ENCODE results near the gene SSC5D.
"Not testable (repeated sequence)": the region's sequence is repeated elsewhere in the genome, so short reads cannot be mapped to it uniquely, and the experiment has no call there.

SSC5D gene

DNA sequence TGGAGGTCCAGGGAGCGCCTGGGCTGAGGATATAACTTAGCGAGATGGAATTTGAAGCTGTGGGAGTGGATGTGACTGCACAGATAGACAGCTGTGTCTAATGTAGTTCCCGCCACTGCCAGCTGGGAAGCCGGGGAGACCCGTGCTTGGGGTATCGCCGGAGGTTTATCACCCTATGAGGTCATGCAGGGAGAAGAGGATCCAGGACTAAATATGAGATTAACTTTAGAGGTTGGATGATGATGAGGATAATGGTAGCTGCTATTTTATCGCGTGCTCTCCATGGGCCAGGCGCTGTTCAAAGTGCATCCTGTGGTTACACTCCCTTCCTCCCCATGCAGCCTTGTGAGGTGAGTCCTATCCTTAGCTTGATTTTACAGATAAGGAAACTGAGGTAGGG is 19.9 kb downstream of the SSC5D start:
- no peak for DNase-seq

DNA sequence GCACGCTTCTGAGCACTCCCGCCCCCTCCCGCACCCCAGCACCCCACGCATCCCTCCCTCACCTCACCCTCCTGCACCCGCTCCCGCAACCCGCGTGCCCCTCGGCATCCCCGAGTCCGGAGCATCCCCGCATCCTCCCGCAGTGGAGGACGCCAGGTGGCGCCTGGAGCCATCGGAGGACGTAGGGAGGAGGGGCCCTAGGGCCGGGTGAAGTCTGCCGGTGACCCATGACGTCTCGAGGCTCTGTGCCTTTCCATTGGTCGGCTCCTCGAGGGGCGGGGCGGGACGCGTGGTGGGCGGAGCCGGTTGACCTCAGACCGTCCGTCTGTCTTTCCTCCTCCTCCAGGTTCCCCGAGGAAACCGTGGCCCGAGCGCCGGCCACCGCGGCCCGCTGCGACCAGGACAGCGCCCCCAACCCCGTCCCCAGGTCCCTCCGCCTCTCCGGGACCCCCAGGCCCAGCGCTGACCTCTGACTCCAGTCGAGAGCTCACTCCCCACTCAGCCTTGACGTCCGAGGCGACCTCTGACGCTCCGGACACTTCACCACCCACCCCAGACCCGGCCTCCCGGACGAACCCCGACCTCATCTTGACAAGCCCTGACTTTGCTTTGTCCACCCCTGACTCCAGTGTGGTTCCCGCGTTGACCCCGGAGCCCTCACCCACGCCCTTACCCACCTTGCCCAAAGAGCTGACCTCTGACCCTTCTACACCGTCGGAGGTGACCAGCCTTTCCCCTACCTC is 28.8 kb downstream of the SSC5D start:
- peak; percentile 89 for DNase-seq

DNA sequence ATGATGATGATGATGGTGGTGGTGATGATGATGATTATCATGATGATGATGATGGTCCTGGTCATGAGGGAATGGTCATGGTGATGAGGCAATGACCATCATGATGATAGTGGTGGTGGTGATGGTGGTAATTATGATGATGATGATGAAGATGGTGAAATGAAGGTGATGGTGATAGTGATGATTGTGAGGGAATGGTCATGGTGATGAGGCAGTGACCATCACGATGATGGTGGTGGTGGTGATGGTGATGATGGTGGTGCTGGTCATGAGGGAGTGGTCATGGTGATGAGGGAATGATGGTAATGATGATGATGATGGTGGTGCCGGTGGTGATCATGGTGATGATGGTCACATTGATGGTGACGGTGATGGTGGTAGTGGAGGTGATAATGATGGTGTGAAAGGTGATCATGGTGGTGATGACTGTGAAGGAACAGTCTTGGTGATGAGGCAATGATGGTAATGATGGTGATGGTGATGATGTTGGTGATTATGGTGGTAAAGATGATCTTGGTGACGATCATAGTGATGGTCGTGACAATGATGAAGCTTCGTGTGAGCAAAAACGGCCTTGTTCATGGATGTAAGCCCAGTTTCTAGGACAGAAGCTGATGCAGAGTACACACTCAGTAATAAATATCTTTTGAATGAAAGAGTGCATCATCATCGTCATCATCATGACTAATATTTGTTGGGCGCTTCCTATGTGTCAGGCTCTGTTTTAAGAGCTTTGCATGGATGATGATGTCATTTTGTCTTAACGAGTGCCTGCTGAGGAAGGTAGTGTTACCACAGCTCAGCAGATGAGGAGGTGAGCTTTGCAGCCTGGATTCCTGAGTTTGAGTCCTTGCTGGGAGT is 31.4 kb downstream of the SSC5D start:
- no peak for DNase-seq

DNA sequence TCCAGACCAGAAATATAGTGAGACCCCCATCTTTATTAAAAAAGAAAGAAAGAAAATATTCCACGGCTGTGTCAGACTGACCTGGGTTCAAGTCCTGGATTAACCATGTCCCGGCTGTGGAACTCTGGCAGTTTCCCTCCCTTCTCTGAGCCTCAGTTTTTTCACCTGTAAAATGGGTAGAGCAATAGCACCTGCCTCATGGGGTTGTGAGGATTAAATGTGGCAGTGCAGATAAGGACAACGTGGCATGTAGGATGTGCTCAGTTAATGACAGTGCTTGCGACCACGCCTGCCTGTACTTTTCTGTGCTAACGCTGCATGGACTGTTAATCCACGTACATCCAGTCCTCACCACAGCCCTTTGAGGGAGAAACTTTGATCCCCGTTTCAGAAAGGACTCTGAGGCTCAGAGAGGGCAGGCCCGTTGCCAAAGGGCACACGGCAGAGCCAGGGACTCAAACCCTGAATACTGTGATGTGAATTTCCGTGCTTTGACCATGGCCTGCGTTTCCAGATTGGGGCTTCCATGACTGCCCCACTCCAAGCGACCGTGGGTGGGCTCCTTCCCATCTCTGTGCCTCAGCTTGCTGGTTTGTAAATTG is 32.6 kb downstream of the SSC5D start:
- no peak for DNase-seq

DNA sequence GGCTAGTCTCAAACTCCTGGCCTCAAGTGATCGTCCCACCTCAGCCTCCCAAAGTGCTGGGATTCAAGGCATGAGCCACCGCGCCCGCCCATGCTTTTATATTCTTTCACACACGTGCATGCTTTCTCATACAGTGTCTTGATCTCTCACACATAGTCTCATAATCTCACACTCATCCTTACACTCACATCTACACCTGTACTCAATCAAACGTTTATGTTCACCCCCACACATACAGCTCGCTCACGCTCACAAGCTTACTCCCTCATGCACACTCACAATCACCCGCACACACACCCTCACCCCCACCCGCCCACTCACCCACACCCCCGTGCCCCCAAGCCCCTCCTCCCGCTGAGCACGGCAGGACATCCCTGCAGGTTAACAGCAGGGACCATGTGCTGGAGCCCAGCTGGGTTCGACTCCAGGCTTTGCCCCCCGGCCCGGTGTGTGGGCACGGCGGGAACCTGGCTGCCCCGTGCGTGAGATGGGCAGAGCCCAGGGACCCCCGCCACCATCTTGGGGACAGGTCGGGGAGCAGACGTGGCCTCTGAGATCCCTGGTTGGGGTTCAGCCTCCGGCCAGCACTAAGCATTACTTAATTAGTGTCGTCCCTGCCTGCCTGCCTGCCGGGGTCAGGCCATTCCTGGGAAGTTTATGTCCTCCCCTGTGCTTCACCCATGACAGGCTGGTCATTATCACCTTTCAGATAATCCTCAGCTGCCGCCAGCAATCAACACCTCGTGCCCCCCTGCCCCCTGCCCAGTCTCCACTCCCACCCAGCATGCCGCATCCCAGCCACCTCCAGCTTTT is 37.3 kb downstream of the SSC5D start:
- DNase-seq, result no peak

DNA sequence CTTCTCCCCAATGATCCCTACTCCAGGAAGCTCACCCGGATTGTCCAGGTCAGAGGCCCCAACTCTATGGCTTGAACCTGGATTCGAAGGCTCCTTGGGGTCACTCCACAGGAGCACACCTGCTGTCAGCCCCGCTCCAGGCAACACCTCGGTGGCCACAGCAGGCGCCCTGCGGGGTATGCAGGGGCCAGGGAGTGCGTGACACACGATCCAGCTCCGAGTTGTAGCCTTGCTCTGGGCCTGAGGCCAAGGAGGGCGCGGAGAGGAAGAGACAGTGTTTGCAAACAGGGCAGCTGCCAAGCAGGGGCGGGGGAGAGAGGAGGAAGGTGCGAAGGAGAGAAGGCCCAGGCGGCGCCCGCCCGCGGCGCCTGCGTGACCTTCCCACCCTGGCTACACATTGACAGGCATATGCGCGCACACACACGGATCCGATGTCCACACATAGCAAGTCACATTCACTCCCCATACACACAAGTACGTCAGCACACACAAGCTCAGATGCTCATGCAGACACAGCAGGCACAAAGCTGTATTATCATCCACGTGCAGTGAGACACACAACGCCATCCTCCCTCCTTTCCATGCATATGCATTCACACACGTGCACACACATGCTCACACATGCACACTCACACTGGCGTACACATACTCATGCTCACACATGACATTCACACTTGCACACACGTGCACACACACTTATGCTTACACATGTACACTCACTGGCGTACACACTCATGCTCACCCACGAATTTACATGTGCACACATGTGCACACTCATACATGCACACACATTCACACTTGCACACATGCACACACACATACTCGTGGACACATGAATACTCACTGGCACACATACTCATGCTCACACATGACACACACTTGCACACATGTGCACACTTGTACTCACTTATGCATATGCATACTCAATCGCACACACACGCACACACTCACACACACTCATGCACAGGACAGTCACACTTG is 38.3 kb downstream of the SSC5D start:
- DNase-seq, result no peak

DNA sequence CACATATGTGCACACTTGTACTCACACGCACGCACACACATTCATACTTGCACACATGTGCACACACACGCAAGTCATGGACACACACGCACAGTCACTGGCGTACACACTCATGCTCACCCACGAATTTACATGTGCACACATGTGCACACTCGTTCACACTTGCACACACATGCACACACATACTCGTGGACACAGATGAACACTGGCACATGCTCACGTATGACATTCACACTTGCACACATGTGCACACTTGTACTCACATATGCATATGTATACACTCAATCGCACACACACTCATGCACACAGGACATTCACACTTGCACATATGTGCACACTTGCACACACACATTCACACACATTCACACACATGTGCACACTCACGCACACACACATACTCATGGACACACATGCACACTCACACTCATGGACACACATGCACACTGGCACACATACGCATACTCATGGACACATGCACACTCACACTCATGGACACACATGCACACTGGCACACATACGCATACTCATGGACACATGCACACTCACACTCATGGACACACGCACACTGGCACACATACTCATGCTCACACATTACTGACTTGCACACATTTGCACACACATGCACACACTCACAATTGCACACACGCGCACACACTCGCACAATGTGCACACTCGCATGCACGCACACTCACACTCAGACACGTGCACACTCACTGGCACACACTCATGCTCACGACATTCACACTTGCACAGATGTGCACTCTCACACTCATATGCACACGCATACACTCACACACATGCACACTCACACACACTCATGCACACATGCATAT is 39.2 kb downstream of the SSC5D start:
- DNase-seq, result no peak

DNA sequence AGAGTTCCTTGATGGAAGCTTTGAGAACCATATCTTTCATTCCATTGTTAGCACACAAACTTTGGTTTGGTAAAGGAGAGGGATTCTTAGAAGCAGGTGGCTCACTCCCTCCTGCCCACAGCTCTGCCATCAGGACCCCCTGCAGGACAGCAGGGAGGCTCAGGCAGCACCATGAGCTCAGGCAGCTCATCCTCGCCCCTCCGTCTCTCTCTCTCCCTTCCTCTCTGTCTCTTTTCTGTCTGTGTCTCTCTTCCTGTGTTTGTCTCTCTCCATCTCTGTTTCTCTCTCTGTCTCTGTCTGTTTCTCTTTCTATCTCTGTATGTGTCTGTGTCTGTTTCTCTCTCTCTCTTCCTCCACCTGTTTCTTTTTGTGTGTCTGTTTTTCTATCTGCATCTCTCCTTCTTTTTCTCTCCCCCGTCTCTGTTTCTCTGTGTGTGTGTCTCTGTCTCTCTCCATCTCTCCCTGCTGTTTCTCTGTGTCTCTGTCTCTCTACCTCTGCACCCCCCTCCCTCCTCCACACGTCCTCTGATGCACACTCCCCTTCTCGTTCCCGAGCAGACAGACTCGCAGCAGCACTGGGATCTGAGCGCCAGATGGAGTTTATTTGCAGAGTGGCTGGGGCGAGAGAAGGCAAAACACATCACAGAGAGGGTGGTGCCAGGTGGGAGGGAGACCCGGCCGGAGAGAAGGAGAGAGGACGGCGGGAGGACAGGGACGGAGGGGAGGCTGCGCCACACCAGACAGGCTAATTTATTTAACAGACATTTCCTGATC is 40.0 kb downstream of the SSC5D start:
- DNase-seq, result no peak

DNA sequence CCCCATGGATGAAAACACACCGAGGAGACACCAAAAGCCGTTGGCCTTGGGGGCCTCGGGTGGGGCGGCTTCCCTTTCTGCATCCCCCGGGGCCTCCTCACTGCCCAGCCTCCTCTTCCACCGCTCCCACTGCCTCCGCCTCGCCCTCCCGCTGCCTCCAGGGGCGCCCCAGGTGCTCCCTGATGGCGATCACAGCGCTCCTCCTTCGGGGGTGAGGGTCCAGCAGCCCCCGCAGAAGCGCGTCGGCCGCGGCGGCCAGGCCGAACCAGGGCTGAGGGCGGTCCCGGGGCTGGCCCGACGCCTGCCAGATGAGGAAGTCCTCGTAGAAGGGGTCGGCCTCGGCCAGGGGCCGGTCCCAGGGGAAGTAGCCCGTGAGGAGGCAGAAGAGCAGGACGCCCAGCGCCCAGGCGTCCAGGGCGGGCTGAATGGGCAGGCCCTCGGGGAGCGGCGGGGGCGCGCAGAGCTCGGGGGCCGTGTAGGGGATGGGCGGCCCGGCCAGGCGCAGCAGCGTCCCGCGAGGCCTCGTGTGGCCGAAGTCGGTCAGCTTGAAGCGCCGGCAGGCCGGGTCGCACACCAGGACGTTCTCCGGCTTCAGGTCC is 41.5 kb downstream of the SSC5D start:
- DNase-seq, result no peak

DNA sequence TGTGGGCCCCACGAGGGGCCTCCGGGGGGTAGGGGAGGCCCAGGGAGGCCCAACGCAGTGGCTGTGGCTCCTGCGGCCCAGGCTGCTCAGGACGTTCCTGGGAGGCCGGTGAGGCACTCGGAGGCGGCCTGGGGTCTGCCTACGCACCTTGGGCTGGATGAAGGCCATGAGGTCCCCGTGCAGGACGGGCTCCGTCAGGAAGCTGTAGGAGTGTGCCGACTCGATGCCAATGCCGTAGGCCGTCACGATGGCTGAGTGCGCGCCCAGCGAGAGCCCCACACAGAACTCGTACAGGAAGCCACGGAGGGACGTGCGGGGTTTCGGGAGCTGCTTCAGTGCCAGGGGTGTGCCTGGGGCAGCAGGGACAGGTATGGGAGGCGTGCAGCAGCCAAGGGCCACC is 42.8 kb downstream of the SSC5D start:
- DNase-seq, result no peak

DNA sequence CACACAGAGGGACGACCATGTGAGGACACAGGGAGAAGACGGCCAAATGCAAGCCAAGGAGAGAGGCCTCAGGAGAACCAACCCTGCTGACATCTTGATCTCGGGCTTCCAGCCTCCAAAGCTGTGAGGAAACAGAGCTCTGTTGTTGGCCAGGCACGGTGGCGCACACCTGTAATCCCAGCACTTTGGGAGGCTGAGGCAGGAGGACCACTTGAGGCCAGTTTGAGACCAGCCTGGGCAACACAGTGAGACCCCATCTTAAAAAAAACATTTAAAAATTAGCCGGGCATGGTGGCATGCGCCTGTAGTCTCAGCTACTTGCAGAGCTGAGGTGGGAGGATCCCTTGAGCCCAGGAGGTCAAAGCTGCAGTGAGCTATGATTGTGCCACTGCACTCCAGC is 46.0 kb downstream of the SSC5D start:
- DNase-seq, result not testable (repeated sequence)

DNA sequence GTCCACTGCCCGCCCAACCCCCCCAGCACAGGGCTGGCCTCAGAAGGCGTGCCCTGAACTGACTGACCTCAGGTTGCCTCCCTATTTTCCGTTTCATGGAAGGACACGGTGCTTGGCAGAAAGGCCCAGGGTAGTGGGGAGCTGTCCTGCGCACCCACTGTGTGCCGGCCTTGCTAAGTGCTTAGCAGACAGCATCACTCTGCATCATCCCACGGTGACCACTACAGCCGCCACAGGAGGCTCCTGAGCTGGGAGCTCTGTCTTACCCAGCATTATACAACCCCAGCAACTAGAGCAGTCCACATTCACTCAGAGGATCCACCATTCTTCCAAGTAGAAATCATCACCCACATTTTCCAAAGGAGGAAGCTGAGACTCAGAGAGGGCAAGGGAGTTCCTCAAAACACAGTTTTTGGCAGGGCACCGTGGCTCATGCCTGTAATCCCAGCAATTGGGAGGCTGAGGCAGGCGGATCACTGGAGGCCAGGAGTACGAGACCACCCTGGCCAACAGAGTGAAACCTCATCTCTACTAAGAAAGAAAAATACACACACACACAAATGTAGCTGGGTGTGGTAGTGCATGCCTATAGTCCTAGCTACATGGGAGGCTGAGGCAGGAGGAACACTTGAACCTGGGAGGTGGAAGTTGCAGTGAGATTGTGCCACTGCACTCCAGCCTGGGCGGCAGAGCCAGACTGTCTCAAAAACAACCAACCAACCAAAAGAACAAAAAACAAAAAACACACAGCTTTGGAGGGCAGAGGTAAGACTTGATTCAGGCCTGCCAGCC is 47.1 kb downstream of the SSC5D start:
- DNase-seq, result no peak

DNA sequence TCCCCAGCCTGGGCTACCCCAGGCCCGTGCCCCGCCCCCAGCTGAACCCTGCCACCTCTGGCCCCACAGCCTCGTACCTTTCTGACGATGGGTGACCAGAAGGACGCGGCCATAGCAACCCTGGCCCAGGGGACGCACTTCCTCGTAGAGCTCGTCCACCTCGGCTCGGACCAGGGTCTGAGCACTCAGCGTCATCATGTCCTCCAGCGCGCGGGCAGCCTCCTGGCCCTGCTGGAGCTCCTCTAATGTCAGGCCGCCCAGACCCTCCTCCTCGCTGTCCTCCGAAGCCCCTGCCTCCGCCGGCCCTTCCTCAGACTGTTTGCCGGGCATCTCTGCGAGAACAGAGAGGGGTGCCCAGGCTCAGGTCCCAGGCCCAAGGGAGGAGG is 47.7 kb downstream of the SSC5D start:
- no peak for DNase-seq

DNA sequence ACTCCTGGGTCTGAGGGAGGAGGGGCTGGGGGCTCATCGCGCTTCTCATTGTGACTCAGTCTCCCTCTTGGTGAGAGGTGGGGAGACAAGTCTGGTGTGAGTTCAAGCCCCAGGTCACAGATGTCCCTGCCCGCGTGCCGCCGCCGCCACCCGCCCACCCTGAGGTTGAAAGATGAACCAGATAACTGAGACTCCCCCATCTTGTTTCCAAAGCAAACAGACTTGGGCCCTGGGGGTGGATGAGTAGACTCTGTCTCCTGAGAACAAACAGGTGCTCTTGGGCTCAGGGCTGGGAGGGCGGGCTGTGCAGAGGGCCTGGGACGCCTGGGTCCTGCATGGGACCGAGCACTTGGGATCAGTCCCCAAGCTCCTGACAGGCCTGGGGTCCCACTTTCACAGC is 48.1 kb downstream of the SSC5D start:
- no peak for DNase-seq

DNA sequence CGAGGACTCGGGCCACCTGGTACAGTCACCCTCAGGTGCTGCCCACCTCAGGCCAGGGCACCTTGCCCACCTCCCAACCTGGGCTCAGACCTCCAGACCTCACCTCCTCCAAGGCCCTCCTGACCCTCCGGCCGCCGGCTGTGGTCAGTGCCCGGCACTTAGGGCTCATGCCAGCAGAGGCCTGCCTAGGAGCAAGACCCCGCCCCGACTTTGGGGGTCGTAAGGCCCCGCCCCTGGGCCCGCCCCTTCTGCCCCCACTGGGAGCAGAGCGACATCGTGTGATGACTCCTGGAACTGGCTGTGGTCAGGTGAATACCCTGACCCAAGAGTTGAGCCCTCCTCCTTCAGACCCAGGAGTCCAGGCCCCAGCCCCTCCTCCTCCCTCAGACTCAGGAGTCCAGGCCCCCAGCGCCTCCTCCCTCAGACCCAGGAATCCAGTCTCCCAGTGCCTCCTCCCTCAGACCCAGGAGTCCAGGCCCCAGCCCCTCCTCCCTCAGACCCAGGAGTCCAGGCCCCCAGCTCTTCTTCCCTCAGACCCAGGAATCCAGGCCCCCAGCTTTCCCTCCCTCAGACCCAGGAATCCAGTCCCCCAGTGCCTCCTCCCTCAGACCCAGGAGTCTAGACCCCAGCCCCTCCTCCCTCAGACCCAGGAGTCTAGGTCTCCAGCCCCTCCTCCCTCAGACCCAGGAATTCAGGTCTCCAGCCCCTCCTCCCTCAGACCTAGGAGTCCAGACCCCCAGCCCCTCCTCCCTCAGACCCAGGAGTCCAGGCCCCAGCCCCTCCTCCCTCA is 48.9 kb downstream of the SSC5D start, which contains the start of gene SBK2:
TSS of gene SBK2 (minus strand) at position 183 of the 790 bp plus-strand sequence. CDS start 839 bp downstream, outside the sequence.
- DNase-seq, result no peak

DNA sequence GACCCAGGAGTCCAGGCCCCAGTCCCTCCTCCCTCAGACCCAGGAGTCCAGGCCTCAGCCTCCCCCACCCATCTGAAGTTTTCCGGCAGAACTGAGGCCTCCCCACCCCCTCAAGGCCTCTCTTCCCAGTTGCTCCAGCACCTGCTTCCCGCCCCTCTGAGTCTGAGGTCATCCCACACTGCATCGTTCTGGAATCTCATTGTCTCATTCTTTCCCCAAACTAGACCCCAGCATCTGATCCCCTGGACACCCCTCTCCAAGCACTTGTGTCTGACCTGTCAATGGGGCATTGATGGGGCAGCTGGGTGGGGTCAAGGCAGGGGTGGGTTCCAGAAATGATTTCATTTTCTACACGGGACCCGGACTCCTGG is 49.5 kb downstream of the SSC5D start:
- no peak for DNase-seq

DNA sequence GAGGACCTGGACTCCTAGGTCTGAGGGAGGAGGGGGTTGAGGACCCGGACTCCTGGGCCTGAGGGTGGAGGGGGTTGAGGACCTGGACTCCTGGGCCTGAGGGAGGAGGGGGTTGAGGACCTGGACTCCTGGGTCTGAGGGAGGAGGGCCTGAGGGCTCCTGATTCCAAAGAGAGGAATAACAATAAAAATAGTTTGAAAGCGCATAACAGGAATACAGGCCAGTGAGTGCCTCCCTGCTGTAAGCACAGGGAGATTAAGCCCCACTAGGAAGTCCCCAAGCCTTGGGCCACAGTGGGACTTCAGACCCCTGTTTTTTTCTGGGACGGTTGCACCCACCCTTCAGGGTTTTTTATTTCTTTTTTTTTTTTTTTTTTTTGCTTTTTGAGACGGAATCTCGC is 49.9 kb downstream of the SSC5D start:
- DNase-seq, result no peak

Measured in stimulated activated CD4-positive, alpha-beta T cell treated with anti-CD3 and anti-CD28 coated beads, Interleukin-12 subunit alpha, Interleukin-12 subunit beta, amount 100 ng/mL, for 4 hours (primary cell).